Measurements from ENCODE around the gene NRXN3.

NRXN3 gene

DNA sequence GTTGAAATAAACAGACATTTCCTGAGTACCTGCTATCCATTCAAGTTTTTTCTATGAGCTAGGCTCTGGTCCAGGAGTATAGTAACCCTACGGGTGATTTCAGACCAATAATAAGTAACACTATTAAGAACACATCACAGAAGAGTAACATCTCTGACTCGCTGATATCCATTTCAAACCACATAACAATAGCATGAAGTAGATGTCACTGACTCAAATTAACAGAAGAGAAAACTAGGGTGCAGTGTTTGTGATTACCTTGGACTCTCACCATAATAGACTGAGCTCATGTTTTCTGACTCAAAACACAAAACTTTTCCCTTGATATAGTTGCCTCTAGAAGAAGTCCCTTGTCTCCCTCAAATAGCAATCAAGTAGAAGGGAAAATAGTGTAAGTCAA is 1618.2 kb downstream of the NRXN3 start:
- no peak for DNase-seq (ENCODE audit: low read depth, low spot score)
- H3K4me3 ChIP-seq (ENCODE audit: low read depth, low read length): no peak overlapping the region
- CTCF ChIA-PET: no interaction called here
- POLR2A ChIA-PET: no interaction called here
- TF ChIP-seq, protein P1, sequence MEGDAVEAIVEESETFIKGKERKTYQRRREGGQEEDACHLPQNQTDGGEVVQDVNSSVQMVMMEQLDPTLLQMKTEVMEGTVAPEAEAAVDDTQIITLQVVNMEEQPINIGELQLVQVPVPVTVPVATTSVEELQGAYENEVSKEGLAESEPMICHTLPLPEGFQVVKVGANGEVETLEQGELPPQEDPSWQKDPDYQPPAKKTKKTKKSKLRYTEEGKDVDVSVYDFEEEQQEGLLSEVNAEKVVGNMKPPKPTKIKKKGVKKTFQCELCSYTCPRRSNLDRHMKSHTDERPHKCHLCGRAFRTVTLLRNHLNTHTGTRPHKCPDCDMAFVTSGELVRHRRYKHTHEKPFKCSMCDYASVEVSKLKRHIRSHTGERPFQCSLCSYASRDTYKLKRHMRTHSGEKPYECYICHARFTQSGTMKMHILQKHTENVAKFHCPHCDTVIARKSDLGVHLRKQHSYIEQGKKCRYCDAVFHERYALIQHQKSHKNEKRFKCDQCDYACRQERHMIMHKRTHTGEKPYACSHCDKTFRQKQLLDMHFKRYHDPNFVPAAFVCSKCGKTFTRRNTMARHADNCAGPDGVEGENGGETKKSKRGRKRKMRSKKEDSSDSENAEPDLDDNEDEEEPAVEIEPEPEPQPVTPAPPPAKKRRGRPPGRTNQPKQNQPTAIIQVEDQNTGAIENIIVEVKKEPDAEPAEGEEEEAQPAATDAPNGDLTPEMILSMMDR (IDR thresholded peaks at IDR 0.05; ENCODE audit: insufficient read depth, low read length, missing control alignments): no peak

GRCh38 chr14:79791055-79791732 is 1621.0 kb downstream of the NRXN3 start:
- CTCF ChIA-PET: no interaction called here
- TF ChIP-seq, protein P1 (IDR thresholded peaks at IDR 0.05; ENCODE audit: insufficient read depth, low read length, missing control alignments): no peak
- DNase-seq (ENCODE audit: low read depth, low spot score): no peak
- POLR2A ChIA-PET: no interaction called here
- H3K4me3 ChIP-seq (ENCODE audit: low read depth, low read length): no peak overlapping the region

DNA sequence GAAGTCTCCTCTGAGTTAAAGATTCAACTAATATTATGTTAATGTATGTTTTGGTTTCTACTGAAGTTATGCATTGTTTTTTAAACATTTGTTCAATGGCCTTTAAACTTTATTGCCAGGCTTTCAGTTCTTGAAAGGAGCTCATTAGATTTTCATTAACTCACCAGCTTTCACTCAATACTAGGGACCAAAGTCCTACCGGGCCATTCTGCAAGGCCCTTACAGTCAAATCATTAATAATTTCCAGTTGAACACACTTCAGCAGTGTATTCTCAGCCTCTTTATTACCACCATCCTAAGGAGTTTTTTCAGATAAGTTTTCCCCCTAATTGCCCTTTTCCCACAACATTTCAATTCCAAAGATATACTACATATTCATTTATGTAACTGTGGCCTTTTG is 1631.9 kb downstream of the NRXN3 start:
- no peak for DNase-seq (ENCODE audit: low read depth, low spot score)
- ChIA-PET POLR2A (no interaction called here), CTCF (no interaction called here)
- no peak overlapping the region for H3K4me3 ChIP-seq (ENCODE audit: low read depth, low read length)
- TF ChIP-seq, protein P1 (IDR thresholded peaks at IDR 0.05; ENCODE audit: insufficient read depth, low read length, missing control alignments): no peak

GRCh38 chr14:79805636-79806035 is 1635.5 kb downstream of the NRXN3 start:
- ChIA-PET POLR2A (no interaction called here), CTCF (interaction anchor here (0.9 to 1.8 kb wide), 2 partner anchors 8 to 10 kb away, joined by 3 to 4 read pairs; no protein-coding TSS in a partner anchor)
- no peak overlapping the region for H3K4me3 ChIP-seq (ENCODE audit: low read depth, low read length)
- TF ChIP-seq, protein P1 (IDR thresholded peaks at IDR 0.05; ENCODE audit: insufficient read depth, low read length, missing control alignments): no peak
- DNase-seq (ENCODE audit: low read depth, low spot score): no peak

GRCh38 chr14:79809849-79810612 is 1639.9 kb downstream of the NRXN3 start:
- no peak overlapping the region for H3K4me3 ChIP-seq (ENCODE audit: low read depth, low read length)
- CTCF ChIA-PET: interaction anchor here (0.8 to 2.4 kb wide), 6 partner anchors 12 to 1040 kb away, joined by 3 to 8 read pairs (median 6); no protein-coding TSS in a partner anchor
- POLR2A ChIA-PET: no interaction called here
- no peak for DNase-seq (ENCODE audit: low read depth, low spot score)
- TF ChIP-seq, protein P1 (IDR thresholded peaks at IDR 0.05; ENCODE audit: insufficient read depth, low read length, missing control alignments): no peak

GRCh38 chr14:79820866-79821535 is 1650.8 kb downstream of the NRXN3 start:
- no peak for DNase-seq (ENCODE audit: low read depth, low spot score)
- H3K4me3 ChIP-seq (ENCODE audit: low read depth, low read length): no peak overlapping the region
- ChIA-PET CTCF (interaction anchor here (0.8 kb wide), 1 partner anchor 61 kb away, joined by 3 read pairs; no protein-coding TSS in a partner anchor), POLR2A (interaction anchor here (0.7 kb wide), 1 partner anchor 1398 kb away, joined by 3 read pairs; no protein-coding TSS in a partner anchor)
- TF ChIP-seq, protein P1 (IDR thresholded peaks at IDR 0.05; ENCODE audit: insufficient read depth, low read length, missing control alignments): no peak
